Fibroblast of lung (primary cell): ENCODE results near the gene GRPEL2. TPM values are rescaled to one million over a fixed set of nuclear protein-coding genes. Genes with fewer than 3 reads are reported as not detected.
"Not testable (repeated sequence)": the region's sequence is repeated elsewhere in the genome, so short reads cannot be mapped to it uniquely, and the experiment has no call there.

Experiments used
- DNase-seq, 2 donors: peaks; one replicate each; pipeline versions ENCODE4 v3.0.0 to v3.0.0-alpha.2; 2010; ENCODE audit warnings: low read depth in 2 of 2
- H2AFZ ChIP-seq: 2 replicates; pipeline ENCODE4 v1.5.1; 2012; ENCODE audit warnings: low read length, control low read depth, inconsistent platforms
- H3K27ac ChIP-seq: 2 replicates; pipeline ENCODE4 v1.5.1; 2011; ENCODE audit warnings: low read length, control low read depth; ENCODE audit not compliant: insufficient read depth
- H3K27me3 ChIP-seq: 2 replicates; pipeline ENCODE4 v1.5.1; 2011; ENCODE audit warnings: mild to moderate bottlenecking, low read length; ENCODE audit not compliant: control insufficient read depth, insufficient read depth
- H3K36me3 ChIP-seq: 2 replicates; pipeline ENCODE4 v1.5.1; 2011; ENCODE audit warnings: low read length; ENCODE audit not compliant: control insufficient read depth, insufficient read depth
- H3K4me1 ChIP-seq: 2 replicates; pipeline ENCODE4 v1.5.1; 2011; ENCODE audit warnings: low read length; ENCODE audit not compliant: control insufficient read depth, insufficient read depth; ENCODE audit errors: extremely low read depth
- H3K4me2 ChIP-seq: 2 replicates; pipeline ENCODE4 v1.5.1; 2011; ENCODE audit warnings: low read length, control low read depth; ENCODE audit not compliant: insufficient read depth; ENCODE audit errors: extremely low read depth
- H3K4me3 ChIP-seq, 4 experiments: fragments of 200-600 bp in 1 of 4; sonication (generic) in 1 of 4; replicated peaks in 1 of 4; 2 replicates each; pipeline ENCODE4 v1.5.1; 2011 to 2016; ENCODE audit warnings: low read length in 4 of 4, low read depth in 3 of 4, mild to moderate bottlenecking in 3 of 4, control low read depth in 2 of 4, inconsistent platforms in 1 of 4, mixed read lengths in 1 of 4; ENCODE audit not compliant: insufficient read depth in 1 of 4; ENCODE audit errors: control extremely low read depth in 1 of 4
- H3K79me2 ChIP-seq: 2 replicates; pipeline ENCODE4 v1.5.1; 2012; ENCODE audit warnings: mild to moderate bottlenecking, low read length, inconsistent platforms; ENCODE audit not compliant: control insufficient read depth, insufficient read depth
- H3K9ac ChIP-seq: 2 replicates; pipeline ENCODE4 v1.5.1; 2011; ENCODE audit warnings: mild to moderate bottlenecking, low read length, control low read depth; ENCODE audit not compliant: insufficient read depth
- H3K9me3 ChIP-seq: 2 replicates; pipeline ENCODE4 v1.5.1; 2012; ENCODE audit warnings: low read depth, low read length; ENCODE audit not compliant: control insufficient read depth, insufficient read depth
- H4K20me1 ChIP-seq: 2 replicates; pipeline ENCODE4 v1.5.1; 2011; ENCODE audit warnings: low read length; ENCODE audit not compliant: control insufficient read depth, insufficient read depth; ENCODE audit errors: extremely low read depth
- EZH2 ChIP-seq: IDR thresholded peaks from 2 replicates; pipeline ENCODE4 v1.5.1; 2012; ENCODE audit warnings: low read length, control low read depth, mild to moderate bottlenecking; ENCODE audit errors: missing control alignments
- polyA plus RNA-seq, 2 donors: library from polyadenylated mRNA; depleted of rRNA in 1 of 2; stranded (reverse) in 1 of 2; unstranded in 1 of 2; fragments of >200 nt; gene quantifications; 2 replicates each; pipeline ENCODE4 v1.2.1, GENCODE V29; 2011 to 2012; ENCODE audit warnings: missing spikeins in 1 of 2
- total RNA-seq: library from RNA; depleted of rRNA; stranded (reverse); fragments of >200 nt; gene quantifications from 2 replicates; pipeline ENCODE4 v1.2.1, GENCODE V29; 2014
- TF ChIP-seq, protein P1 (sequence below), 2 donors: IDR thresholded peaks in 1 of 2; conservative IDR thresholded peaks in 1 of 2; 1 replicate in 1 of 2; 2 replicates in 1 of 2; pipeline ENCODE4 v1.5.1; 2011 to 2012; ENCODE audit warnings: low read length in 2 of 2, control low read depth in 1 of 2, inconsistent platforms in 1 of 2, low read depth in 1 of 2, mild to moderate bottlenecking in 1 of 2

GRPEL2 gene
- total and polyA plus RNA-seq, 2 donors (not counting 1 experiment from before 2014, with no cell fraction given): 15.3 to 29.6 TPM

DNA sequence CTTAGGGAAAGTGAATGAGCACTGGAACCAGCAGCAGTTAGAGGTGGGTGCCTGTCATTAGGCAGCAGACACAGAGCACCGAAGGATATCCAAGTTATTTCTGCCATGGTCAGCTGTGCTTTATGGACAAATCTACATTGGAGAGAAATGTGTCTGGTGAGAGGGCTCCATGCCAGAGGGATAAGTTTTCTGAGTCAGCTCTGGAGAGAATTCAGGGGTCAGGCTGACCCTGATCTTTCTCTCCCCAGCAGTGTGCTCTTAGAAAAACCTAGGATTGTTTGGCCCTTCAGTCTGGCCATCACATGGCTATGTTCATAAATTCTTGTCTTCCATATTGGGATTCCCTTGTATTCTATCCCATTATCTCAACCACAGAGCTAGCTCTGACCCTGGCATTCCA lies 42.7 kb downstream of the GRPEL2 start:
- Histone ChIP-seq H3K4me2 (peak overlapping the region; percentile 17), H3K4me1 (peaks cover 25% of the 10 kb centered on the region), H3K9me3 (no peaks in the 10 kb centered on the region), H3K27ac (peak overlapping the region; percentile 71), H3K9ac (no peak overlapping the region), H3K36me3 (no peaks in the 10 kb centered on the region), H4K20me1 (no peaks in the 10 kb centered on the region), H2AFZ (no peak overlapping the region), H3K4me3 (no peak overlapping the region), H3K27me3 (no peaks in the 10 kb centered on the region), H3K79me2 (no peaks in the 10 kb centered on the region)
- no peak for TF ChIP-seq EZH2
- DNase-seq: peak; percentile 74 to 91

DNA sequence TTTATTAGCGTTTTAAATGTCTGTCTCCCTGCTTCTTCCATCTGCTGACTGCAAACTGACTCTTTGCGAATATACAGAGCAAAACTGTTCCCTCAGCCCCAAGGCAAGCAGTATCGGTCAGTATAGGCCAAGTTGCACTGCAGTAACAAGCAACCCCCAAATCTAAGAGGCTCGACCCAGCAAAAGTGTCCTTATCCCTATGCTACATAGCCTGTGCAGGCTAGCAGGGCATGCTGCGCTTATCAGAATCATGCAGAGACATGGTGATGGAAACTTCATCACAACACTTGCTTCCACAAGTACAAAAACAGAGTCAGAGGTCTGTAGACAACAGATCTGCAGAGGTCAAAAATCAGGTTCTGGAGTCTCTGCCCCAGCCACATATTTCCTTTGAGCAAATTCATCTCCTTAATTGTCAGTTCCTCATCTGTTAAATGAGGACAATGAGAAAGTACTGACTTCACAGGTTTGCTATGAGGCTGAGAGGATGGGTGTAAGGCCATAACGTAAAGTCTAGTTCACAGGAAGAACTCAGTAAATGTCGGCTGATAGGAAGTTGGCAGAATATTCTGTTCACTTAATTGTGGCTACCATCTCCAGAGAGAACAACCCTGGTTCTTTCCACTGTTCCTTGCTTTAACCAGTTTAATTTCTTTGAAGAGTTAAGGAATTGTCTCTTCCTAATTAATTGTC lies 43.3 kb downstream of the GRPEL2 start:
- DNase-seq: peak in 1 of 2 donors; percentile 23
- TF ChIP-seq, protein P1, sequence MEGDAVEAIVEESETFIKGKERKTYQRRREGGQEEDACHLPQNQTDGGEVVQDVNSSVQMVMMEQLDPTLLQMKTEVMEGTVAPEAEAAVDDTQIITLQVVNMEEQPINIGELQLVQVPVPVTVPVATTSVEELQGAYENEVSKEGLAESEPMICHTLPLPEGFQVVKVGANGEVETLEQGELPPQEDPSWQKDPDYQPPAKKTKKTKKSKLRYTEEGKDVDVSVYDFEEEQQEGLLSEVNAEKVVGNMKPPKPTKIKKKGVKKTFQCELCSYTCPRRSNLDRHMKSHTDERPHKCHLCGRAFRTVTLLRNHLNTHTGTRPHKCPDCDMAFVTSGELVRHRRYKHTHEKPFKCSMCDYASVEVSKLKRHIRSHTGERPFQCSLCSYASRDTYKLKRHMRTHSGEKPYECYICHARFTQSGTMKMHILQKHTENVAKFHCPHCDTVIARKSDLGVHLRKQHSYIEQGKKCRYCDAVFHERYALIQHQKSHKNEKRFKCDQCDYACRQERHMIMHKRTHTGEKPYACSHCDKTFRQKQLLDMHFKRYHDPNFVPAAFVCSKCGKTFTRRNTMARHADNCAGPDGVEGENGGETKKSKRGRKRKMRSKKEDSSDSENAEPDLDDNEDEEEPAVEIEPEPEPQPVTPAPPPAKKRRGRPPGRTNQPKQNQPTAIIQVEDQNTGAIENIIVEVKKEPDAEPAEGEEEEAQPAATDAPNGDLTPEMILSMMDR (conservative IDR thresholded peaks at IDR 0.05 in 1 of 2, IDR thresholded peaks at IDR 0.05 in 1 of 2; ENCODE audit: low read depth in 1 of 2, low read length in 2 of 2): no peak
- no peak for TF ChIP-seq EZH2
- no peaks in the 10 kb centered on the region for H3K79me2 ChIP-seq

DNA sequence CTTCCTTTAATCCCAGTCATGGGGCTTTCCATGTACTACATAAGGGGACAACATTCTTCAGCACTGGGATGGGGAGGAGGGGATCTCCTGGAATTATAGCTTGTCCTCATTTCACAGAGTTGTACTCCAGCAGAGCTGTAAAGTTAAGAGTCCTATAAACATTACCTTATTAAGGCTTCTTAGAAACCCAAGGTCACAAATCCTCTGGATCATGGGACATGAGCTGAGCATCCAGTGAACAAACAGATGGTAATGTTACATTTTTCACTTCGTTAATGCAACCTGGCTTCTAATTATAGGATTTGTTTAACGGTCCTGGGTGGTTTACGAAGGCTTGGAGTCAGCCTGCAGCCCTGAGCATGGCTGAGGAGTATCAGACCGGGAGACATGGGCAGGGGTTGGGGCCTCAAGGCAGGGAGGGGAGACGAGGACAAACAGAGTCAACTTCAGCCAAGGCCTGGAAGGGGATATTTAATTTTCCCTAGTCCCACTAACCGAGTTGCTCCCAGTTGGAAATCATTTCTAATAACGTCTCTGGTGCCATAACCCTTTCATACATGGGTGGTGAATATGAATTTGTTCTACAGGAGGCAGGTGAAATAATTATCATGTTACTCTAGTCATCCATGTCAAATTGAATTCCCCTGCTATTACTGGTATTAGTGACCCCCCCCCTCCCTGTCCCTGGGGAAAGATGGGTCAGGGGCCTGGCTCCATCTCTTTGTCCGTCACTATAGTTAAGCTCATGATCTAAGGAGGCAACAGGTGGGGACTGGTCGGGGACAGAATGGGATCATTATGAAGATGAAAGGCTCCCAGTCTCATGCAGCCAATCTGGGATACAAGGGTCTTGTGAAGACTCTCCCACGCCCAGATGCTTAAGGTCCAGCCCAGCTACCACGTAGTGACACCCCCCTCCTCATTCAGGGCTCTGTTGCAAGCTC lies 44.5 kb downstream of the GRPEL2 start:
- Histone ChIP-seq H3K9me3 (no peaks in the 10 kb centered on the region), H4K20me1 (no peaks in the 10 kb centered on the region), H3K36me3 (no peaks in the 10 kb centered on the region), H3K4me1 (peaks cover 18% of the 10 kb centered on the region), H3K4me3 (no peak overlapping the region), H3K9ac (no peak overlapping the region), H3K79me2 (no peaks in the 10 kb centered on the region), H2AFZ (no peak overlapping the region), H3K27me3 (no peaks in the 10 kb centered on the region), H3K27ac (no peak overlapping the region), H3K4me2 (no peak overlapping the region)
- DNase-seq: no peak
- TF ChIP-seq EZH2: no peak
- TF ChIP-seq, protein P1 (conservative IDR thresholded peaks at IDR 0.05 in 1 of 2, IDR thresholded peaks at IDR 0.05 in 1 of 2; ENCODE audit: low read depth in 1 of 2, low read length in 2 of 2): no peak

More for the DNA sequence above, 43.3 kb downstream of the GRPEL2 start:
- Histone ChIP-seq H2AFZ (no peak overlapping the region), H3K9ac (no peak overlapping the region), H3K27ac (peak overlapping the region; percentile 71), H3K9me3 (no peaks in the 10 kb centered on the region), H3K4me1 (peaks cover 19% of the 10 kb centered on the region), H4K20me1 (no peaks in the 10 kb centered on the region), H3K4me2 (no peak overlapping the region), H3K4me3 (no peak overlapping the region), H3K27me3 (no peaks in the 10 kb centered on the region), H3K36me3 (no peaks in the 10 kb centered on the region)

DNA sequence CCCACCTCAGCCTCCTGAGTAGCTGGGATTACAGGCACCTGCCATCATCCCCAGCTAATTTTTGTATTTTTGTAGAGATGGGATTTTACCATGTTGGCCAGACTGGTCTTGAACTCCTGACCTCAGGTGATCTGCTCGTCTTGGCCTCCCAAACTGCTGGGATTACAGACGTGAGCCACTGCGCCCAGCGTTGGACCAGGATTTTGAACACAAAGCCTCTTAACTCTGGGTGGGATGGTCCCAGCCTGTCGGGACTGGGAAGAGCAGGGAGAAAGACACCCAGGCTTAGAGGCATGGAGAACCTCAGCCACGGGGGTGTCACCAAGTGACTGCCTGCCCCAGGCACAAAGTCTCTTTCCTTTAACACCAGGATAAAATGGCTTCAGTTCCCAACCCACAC lies 45.8 kb downstream of the GRPEL2 start:
- not testable (repeated sequence) for DNase-seq

More for the DNA sequence above, 45.8 kb downstream of the GRPEL2 start:
- H3K4me2 ChIP-seq, H3K36me3 ChIP-seq, H3K9me3 ChIP-seq, H3K27ac ChIP-seq, H3K9ac ChIP-seq, H4K20me1 ChIP-seq, H3K79me2 ChIP-seq, H3K4me3 ChIP-seq, H2AFZ ChIP-seq, H3K27me3 ChIP-seq, H3K4me1 ChIP-seq: not testable (repeated sequence)
